ENCODE data around the gene TMEM161B. TPM values are rescaled to one million over a fixed set of nuclear protein-coding genes. Genes with fewer than 3 reads are reported as not detected.

Gene TMEM161B
- total and polyA plus RNA-seq, 2 of the 13 experiments (the other 11 are each of a cell fraction or from before 2014, with no cell fraction given) = 15.0 to 22.1 TPM

DNA sequence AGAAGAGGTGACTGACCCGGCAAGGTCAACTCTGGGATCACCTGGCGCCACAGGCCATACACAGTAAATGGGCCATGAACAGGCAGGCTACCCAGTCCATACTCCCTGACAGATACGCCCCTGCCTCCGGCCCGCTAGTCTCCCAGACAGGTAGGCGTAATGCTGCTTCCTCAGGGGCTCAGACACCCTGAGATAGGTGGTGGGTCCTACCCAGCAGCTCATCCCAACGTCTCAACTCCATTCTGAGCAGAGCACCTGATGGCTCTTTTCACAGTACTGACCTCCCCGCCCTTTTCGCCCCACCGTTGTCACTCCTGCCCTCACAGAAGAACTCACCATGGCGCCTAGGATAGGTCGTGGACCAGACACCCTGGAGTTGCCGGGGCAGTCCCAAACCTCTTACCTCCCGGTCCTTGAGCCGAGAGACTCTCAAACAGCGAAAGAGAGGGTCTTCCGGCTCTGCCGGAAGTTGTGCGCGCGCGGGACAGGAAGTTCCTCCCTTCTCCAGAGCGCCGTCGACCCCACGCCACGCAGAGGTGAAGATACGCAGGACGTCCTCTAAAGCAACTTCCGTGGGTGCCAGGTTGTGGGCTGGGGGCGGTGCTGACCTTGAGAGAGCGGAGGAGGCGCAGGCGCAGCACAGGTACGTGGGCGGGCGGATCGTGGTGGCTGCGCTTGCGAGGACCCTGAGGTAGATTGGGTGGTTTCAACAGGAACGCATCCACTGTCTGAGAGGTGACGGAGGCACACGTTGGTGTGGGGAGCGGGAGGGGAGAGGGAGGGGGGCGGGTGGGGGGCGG, at the start of gene TMEM161B (continued):
- TF ChIP-seq, protein P1, sequence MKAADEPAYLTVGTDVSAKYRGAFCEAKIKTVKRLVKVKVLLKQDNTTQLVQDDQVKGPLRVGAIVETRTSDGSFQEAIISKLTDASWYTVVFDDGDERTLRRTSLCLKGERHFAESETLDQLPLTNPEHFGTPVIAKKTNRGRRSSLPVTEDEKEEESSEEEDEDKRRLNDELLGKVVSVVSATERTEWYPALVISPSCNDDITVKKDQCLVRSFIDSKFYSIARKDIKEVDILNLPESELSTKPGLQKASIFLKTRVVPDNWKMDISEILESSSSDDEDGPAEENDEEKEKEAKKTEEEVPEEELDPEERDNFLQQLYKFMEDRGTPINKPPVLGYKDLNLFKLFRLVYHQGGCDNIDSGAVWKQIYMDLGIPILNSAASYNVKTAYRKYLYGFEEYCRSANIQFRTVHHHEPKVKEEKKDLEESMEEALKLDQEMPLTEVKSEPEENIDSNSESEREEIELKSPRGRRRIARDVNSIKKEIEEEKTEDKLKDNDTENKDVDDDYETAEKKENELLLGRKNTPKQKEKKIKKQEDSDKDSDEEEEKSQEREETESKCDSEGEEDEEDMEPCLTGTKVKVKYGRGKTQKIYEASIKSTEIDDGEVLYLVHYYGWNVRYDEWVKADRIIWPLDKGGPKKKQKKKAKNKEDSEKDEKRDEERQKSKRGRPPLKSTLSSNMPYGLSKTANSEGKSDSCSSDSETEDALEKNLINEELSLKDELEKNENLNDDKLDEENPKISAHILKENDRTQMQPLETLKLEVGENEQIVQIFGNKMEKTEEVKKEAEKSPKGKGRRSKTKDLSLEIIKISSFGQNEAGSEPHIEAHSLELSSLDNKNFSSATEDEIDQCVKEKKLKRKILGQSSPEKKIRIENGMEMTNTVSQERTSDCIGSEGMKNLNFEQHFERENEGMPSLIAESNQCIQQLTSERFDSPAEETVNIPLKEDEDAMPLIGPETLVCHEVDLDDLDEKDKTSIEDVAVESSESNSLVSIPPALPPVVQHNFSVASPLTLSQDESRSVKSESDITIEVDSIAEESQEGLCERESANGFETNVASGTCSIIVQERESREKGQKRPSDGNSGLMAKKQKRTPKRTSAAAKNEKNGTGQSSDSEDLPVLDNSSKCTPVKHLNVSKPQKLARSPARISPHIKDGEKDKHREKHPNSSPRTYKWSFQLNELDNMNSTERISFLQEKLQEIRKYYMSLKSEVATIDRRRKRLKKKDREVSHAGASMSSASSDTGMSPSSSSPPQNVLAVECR (CRISPR knock-in tag; IDR thresholded peaks at IDR 0.05; ENCODE audit: borderline replicate concordance) = peak; percentile 84
- TF ChIP-seq, protein P2, sequence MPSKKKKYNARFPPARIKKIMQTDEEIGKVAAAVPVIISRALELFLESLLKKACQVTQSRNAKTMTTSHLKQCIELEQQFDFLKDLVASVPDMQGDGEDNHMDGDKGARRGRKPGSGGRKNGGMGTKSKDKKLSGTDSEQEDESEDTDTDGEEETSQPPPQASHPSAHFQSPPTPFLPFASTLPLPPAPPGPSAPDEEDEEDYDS (CRISPR knock-in tag; IDR thresholded peaks at IDR 0.05) = peak; percentile 52; the same call in 1 of the 2 replicates
- TF ChIP-seq HES4 (CRISPR knock-in tag; IDR thresholded peaks at IDR 0.05; ENCODE audit: borderline replicate concordance) = peak; percentile 50; the same call in 1 of the 2 replicates
- TF ChIP-seq ESRRA (CRISPR knock-in tag; IDR thresholded peaks at IDR 0.05; ENCODE audit: low read depth) = peak; percentile 93
- no peak for TF ChIP-seq SMC3 (IDR thresholded peaks at IDR 0.05; ENCODE audit: low read length)
- TF ChIP-seq KDM5A (IDR thresholded peaks at IDR 0.05; ENCODE audit: borderline replicate concordance, low read length) = peak; percentile 86; the same call in 1 of the 2 replicates
- TF ChIP-seq ZNF274 (CRISPR knock-in tag; IDR thresholded peaks at IDR 0.05) = peak; percentile 28; the same call in 1 of the 2 replicates
- peak; percentile 86 for TF ChIP-seq PHF8 (CRISPR knock-in tag; IDR thresholded peaks at IDR 0.05)
- peak; percentile 65 for TF ChIP-seq ISL2 (CRISPR knock-in tag; IDR thresholded peaks at IDR 0.05)
- TF ChIP-seq ZFAT (CRISPR knock-in tag; conservative IDR thresholded peaks at IDR 0.05) = no peak
- no peak for TF ChIP-seq ZNF713 (CRISPR knock-in tag; IDR thresholded peaks at IDR 0.05)
- TF ChIP-seq, protein P3, sequence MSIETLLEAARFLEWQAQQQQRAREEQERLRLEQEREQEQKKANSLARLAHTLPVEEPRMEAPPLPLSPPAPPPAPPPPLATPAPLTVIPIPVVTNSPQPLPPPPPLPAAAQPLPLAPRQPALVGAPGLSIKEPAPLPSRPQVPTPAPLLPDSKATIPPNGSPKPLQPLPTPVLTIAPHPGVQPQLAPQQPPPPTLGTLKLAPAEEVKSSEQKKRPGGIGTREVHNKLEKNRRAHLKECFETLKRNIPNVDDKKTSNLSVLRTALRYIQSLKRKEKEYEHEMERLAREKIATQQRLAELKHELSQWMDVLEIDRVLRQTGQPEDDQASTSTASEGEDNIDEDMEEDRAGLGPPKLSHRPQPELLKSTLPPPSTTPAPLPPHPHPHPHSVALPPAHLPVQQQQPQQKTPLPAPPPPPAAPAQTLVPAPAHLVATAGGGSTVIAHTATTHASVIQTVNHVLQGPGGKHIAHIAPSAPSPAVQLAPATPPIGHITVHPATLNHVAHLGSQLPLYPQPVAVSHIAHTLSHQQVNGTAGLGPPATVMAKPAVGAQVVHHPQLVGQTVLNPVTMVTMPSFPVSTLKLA (IDR thresholded peaks at IDR 0.05) = 0 out of 2 replicates have a peak, but pooled peaks have one; percentile 10
- peak; percentile 36; the same call in 1 of the 2 replicates for TF ChIP-seq FOXA3 (CRISPR knock-in tag; IDR thresholded peaks at IDR 0.05)
- TF ChIP-seq, protein P4, sequence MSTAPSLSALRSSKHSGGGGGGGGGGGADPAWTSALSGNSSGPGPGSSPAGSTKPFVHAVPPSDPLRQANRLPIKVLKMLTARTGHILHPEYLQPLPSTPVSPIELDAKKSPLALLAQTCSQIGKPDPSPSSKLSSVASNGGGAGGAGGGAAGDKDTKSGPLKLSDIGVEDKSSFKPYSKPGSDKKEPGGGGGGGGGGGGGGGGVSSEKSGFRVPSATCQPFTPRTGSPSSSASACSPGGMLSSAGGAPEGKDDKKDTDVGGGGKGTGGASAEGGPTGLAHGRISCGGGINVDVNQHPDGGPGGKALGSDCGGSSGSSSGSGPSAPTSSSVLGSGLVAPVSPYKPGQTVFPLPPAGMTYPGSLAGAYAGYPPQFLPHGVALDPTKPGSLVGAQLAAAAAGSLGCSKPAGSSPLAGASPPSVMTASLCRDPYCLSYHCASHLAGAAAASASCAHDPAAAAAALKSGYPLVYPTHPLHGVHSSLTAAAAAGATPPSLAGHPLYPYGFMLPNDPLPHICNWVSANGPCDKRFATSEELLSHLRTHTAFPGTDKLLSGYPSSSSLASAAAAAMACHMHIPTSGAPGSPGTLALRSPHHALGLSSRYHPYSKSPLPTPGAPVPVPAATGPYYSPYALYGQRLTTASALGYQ (CRISPR knock-in tag; IDR thresholded peaks at IDR 0.05) = 0 out of 2 replicates have a peak, but pooled peaks have one; percentile 2
- TF ChIP-seq, protein P5, sequence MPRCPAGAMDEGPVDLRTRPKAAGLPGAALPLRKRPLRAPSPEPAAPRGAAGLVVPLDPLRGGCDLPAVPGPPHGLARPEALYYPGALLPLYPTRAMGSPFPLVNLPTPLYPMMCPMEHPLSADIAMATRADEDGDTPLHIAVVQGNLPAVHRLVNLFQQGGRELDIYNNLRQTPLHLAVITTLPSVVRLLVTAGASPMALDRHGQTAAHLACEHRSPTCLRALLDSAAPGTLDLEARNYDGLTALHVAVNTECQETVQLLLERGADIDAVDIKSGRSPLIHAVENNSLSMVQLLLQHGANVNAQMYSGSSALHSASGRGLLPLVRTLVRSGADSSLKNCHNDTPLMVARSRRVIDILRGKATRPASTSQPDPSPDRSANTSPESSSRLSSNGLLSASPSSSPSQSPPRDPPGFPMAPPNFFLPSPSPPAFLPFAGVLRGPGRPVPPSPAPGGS (CRISPR knock-in tag; IDR thresholded peaks at IDR 0.05) = peak; percentile 72
- no peak for TF ChIP-seq ZFP1 (CRISPR knock-in tag; IDR thresholded peaks at IDR 0.05)
- TF ChIP-seq BORCS8-MEF2B (CRISPR knock-in tag; IDR thresholded peaks at IDR 0.05) = peak; percentile 61; the same call in 1 of the 2 replicates
- TF ChIP-seq SP1 (IDR thresholded peaks at IDR 0.05) = no peak
- TF ChIP-seq SP1 (CRISPR knock-in tag; IDR thresholded peaks at IDR 0.05) = peak; percentile 54; the same call in 1 of the 2 replicates
- no peak for TF ChIP-seq TOPORS (CRISPR knock-in tag; IDR thresholded peaks at IDR 0.05)
- 0 out of 2 replicates have a peak, but pooled peaks have one; percentile 27 for TF ChIP-seq NCOA2 (CRISPR knock-in tag; IDR thresholded peaks at IDR 0.05)

Data from HepG2 (cell line).